HG03520 (cell line): ENCODE data around the gene SPC25.
"Not testable (repeated sequence)": the region's sequence is repeated elsewhere in the genome, so short reads cannot be mapped to it uniquely, and the experiment has no call there.

Source experiments
- ATAC-seq: cut with Tn5 transposase; IDR thresholded peaks from one replicate; pipeline ENCODE4 v1.9.1; 2021; ENCODE audit warnings: mild to moderate bottlenecking, moderate library complexity; ENCODE audit not compliant: unreplicated experiment

SPC25 gene

DNA sequence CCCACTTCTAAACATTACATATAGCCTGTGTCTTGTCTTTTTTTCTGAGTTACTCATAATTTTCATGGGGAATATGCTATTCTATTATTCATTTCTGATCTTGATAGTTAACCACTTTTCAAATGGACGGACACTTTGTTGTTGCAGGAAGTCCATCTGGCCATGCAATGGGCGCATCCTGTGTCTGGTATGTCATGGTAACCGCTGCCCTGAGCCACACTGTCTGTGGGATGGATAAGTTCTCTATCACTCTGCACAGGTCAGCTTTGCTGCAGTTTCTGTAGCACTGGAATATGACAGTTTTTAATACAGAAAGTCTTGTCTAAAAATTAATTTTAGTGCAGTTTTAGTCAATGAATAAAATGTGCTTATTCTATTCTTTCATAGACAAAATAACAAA is 14.1 kb upstream of the SPC25 start:
- ATAC-seq: no peak

GRCh38 chr2:168903888-168904287 is 13.7 kb upstream of the SPC25 start:
- no peak for ATAC-seq

GRCh38 chr2:168901003-168901402 is 10.8 kb upstream of the SPC25 start, which contains the start of gene G6PC2:
Gene G6PC2 (plus strand): TSS chr2:168901291. CDS start chr2:168901332, 41 bp downstream.
- no peak for ATAC-seq

- no peak for ATAC-seq
These were observed 7.2 kb upstream of the SPC25 start for GRCh38 chr2:168897449-168897848.

DNA sequence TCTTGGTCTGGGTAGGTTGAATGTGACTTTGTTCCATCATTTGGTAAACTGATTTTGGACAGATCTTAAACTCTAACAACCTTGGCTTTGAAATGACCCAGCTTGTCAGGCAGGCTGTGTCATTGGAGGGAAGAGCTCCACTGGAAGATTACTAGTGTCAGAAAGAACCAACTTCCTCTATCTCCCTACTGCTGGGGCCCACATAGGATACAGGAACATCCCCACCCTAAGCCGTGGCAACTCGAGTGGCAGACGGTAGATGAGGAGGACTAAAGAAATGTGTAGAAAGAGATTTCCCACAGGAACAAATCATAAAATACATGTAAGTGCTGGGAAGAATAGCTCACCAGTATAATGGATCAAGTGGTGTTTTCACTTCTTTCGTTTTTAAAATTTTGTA is 6.6 kb upstream of the SPC25 start:
- no peak for ATAC-seq

DNA sequence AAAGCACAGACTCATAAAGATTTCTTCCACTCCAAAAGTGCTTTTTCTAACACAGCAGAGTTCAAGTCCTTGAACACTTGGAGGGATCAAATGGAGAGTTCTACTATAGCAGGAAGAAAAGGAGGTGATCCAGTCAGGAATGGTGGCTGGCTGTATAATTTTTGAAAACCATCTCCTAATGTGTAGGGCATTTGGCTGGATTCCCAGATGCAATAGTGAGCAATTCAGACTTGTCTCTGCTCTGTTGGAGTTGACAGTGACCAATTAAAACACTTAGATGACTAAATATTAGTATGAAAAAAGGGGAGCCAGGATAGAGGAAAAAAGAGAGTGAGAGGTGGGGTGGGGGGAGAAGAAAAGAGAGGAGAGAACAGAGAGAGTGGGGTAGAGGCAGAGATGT is 5.5 kb upstream of the SPC25 start:
- no peak for ATAC-seq

- no peak for ATAC-seq
These were observed 4.5 kb upstream of the SPC25 start for GRCh38 chr2:168894720-168895119.

DNA sequence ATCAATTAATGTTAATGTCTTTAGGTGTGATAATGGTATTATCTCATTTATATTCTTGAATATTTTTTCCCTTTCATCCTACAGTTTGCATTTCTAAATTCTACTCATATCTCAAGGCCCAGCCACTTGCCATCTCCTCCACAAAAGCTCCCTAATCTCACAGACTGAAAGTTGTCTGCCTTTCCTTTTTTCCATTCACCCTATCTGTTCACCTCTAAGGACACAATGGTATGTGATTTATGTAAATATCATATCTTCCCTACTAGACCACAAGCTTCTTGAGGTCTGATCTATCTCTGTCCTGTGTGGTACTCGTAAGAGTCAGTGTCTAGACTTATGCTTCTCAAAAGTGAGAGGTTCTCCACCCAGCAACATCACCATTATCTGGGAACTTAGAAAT is 3.9 kb upstream of the SPC25 start:
- ATAC-seq: no peak

DNA sequence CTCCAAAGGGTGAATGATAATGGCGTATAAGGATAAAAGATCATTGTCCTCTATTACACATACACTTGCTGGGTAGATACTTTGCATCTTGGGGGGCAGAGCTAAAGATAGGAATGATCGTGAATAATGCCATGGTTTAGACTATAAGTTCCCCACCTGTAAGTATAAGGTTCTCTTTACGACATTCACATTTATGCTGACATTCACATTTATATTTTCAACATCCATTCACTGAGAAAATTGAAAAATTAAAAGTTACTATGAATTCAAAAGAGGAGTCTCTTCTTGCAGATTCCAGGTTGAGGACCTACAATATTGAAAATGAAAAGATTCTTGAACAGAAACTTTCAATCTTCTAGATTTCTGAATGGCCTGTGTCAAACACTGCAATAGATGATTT is 2.1 kb upstream of the SPC25 start:
- ATAC-seq: no peak

DNA sequence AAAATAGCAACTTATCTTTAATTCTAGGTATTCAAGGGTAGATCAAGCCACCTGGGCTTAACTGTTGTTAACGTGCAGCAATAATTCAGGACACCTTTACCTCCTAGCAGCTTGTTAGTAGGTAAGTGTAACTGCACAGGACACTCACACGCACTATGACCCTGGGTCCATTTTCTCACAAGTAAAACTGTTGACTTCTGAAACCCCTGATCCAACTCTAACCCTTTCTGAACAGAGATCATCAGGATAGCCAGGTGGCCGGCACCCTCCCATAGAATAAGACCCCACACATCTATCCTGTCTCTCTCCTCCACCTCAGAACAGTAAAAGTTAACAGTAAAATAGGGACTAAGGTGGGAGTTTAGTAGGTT is 610 bp downstream of the SPC25 start:
- no peak for ATAC-seq

DNA sequence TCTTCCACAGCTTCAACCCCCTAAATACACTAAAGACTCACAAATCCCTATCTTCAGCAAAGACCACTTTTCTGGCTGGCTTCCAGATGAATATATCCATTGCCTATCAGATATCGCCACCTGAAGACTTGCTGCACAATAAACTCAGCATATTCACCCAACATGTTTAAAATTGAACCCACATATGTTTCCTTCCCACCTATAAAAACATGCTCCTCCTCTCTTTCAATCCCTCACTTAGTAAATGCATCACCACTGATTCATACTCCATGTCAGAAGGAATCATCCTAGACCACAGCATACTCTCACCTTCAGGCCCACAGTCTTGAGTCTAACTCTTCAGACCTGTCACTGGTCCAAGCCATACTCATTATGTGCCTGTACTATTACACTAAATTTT is 5.3 kb downstream of the SPC25 start:
- no peak for ATAC-seq

- not testable (repeated sequence) for ATAC-seq
These were observed 8.1 kb downstream of the SPC25 start for GRCh38 chr2:168882163-168882562.

GRCh38 chr2:168874368-168875054 is 15.7 kb downstream of the SPC25 start:
- no peak for ATAC-seq

- ATAC-seq: not testable (repeated sequence)
These were observed 19.4 kb downstream of the SPC25 start for GRCh38 chr2:168870824-168871223.

DNA sequence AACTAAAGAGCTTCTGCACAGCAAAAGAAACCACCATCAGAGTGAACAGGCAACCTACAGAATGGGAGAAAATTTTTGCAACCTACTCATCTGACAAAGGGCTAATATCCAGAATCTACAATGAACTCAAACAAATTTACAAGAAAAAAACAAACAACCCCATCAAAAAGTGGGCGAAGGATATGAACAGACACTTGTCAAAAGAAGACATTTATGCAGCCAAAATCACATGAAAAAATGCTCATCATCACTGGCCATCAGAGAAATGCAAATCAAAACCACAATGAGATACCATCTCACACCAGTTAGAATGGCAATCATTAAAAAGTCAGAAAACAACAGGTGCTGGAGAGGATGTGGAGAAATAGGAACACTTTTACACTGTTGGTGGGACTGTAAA is 19.9 kb downstream of the SPC25 start:
- not testable (repeated sequence) for ATAC-seq

- not testable (repeated sequence) for ATAC-seq
These were observed 23.1 kb downstream of the SPC25 start for GRCh38 chr2:168867164-168867563.

DNA sequence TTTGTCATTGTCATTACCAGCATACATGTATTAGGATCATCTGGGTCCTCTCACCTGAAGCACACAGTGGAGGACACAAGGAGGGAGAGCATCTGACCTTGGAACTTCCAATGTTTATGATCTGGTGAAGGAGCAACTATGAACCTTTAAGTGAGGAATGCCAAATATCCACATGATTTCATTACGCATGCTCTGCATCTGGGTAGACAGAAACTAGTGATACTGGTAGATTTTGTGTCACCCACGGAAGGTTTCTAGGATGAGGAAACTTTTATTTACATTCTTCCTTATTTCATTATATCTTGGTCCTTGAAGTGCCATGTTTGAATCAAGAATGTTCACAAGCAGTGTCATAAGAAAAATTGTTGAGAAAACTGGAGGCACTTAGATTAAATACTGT is 32.1 kb downstream of the SPC25 start:
- no peak for ATAC-seq

DNA sequence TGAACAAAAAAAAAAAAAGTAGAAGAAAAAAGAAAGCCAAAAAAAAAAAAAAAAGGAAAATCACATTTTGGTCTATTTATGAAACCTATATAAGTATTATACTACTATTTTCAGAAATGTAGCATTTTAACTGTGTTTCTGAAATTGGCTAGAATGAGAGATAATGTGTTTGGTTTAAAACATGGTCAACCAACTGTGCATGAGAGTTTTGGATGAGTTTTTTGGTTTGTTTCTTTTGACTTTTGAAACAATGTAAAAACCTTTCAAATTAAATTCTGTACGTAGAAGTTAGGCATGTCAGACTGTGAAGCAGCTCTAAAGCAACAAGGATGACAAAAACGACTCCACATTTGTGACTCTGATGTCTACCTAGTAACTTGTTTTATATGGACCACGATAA is 34.6 kb downstream of the SPC25 start:
- no peak for ATAC-seq

DNA sequence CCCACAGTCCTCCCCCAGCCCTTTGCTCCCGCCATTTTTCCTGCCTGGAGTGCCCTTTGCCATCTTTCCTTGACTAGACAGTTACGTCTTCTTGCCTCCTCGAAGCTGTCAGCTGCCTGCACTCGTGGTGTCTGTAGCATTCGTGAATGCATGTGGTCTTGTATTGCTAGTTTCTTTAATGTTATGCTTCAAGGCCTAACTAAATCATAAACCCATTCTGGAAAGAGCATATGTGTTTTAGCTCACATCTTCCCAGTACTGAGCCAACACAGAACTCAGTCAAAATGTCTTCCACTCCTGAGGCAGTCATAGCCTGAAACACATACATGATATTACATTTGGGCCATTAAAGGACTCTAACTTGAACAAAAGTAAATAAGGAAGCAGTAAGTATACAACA is 35.6 kb downstream of the SPC25 start:
- ATAC-seq: no peak

DNA sequence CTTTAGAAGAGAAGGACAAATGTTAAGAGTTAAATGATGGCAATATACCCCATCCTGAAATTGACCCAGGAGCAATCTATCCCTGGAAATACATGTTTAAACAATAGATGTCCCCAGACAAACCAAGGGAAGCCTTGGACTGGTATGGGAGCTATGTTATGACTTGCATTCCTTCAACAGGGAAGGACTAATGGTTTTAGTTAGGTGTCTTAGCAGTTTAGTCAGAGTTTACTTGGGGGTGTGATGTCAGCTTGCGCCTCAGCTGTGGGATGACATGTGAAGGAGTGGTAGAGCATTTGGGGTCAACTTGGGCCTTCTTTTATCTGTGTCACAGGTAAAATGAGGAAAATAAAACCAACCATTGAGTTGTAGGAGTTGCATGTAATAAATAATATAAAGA is 36.8 kb downstream of the SPC25 start:
- no peak for ATAC-seq

- no peak for ATAC-seq
These were observed 37.7 kb downstream of the SPC25 start for GRCh38 chr2:168852481-168852880.

DNA sequence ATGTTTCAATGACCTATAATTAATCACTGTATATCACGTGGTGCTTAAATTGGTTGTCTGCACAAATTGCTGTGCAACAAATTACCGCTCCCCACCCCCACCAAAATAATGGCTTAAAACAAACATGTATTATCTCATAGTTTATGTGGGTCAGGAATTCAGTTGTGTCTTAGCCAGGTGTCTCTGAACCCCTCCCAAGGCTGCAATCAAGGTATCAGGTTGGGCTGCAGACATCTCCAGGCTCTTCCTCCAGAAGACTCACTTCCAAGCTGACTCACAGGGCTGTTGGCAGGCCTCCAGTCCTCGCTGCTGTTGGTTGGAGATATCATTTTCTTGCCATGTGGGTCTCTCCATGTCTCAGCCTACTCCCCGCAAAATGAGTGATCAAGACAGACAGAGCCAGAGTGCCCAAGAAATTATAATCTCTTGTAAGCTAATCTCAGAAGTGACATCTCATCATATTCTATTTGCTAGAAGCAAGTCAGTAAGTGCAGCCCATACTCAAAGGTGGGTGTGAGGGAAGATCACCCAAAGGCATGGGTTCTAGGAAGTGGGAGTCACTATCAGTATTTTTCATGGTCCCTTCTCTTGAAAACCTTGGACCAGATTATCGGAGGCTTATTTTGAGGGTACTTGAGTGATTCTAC is 38.4 kb downstream of the SPC25 start:
- no peak for ATAC-seq

DNA sequence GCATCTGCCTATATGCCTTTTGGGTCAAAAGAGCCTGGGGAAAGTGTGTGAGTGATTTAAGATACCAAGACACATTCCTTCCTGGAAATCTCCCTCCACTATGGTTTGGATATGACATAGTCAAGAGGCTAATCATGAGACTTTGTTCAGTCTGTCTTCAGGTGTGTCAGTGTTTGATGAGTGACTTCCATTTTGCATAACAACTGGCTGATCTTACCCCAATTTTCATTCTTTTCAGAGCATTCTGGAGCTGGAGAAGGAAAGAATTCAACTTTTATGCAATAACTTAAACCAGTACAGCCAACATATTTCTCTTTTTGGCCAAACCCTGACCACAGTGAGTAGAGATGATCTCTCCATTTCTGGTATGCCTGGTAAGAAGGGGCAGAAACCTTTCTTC is 39.4 kb downstream of the SPC25 start:
- no peak for ATAC-seq
